GM21825 (cell line): Measurements from ENCODE around the gene CFB.
"Not testable (repeated sequence)": the region's sequence is repeated elsewhere in the genome, so short reads cannot be mapped to it uniquely, and the experiment has no call there.

Experiments used
- ATAC-seq: cut with Tn5 transposase; IDR thresholded peaks from one replicate; pipeline ENCODE4 v1.9.1; 2021; ENCODE audit warnings: mild to moderate bottlenecking, moderate library complexity; ENCODE audit not compliant: unreplicated experiment

CFB gene

DNA sequence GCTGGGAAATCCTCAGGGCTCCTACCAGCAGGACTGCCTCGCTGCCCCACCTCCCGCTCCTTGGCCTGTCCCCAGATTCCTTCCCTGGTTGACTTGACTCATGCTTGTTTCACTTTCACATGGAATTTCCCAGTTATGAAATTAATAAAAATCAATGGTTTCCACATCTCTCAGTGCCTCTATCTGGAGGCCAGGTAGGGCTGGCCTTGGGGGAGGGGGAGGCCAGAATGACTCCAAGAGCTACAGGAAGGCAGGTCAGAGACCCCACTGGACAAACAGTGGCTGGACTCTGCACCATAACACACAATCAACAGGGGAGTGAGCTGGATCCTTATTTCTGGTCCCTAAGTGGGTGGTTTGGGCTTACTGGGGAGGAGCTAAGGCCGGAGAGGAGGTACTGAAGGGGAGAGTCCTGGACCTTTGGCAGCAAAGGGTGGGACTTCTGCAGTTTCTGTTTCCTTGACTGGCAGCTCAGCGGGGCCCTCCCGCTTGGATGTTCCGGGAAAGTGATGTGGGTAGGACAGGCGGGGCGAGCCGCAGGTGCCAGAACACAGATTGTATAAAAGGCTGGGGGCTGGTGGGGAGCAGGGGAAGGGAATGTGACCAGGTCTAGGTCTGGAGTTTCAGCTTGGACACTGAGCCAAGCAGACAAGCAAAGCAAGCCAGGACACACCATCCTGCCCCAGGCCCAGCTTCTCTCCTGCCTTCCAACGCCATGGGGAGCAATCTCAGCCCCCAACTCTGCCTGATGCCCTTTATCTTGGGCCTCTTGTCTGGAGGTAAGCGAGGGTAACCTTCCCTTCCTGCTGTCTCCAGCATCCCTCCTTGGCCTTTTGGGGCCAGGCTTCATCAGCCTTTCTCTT is at the start of gene CFB:
TSS of gene CFB (plus strand) at position 589 of the 863 bp plus-strand sequence. CDS start at position 716, 127 bp downstream.
- no peak for ATAC-seq

DNA sequence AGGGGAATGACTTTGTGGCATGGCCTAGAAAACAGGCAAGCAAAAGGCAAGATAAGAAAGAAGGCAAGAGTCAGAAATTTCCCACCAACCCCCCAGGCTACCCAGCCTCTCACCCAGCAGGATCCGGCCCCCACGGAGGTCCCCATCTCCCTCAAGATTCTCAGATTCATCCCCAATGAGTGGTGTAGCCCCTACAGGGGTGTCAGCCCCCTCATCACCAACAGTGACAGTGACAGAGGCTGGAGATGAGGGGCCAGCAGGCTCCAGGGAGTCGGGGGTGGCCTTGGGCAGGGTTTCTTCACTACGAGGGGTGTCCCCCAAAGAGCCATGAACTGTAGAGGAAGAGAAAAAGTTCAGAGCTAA is 49.4 kb upstream of the CFB start:
- no peak for ATAC-seq

- ATAC-seq = no peak
Observed at GRCh38 chr6:31896856-31897611, 48.9 kb upstream of the CFB start.

DNA sequence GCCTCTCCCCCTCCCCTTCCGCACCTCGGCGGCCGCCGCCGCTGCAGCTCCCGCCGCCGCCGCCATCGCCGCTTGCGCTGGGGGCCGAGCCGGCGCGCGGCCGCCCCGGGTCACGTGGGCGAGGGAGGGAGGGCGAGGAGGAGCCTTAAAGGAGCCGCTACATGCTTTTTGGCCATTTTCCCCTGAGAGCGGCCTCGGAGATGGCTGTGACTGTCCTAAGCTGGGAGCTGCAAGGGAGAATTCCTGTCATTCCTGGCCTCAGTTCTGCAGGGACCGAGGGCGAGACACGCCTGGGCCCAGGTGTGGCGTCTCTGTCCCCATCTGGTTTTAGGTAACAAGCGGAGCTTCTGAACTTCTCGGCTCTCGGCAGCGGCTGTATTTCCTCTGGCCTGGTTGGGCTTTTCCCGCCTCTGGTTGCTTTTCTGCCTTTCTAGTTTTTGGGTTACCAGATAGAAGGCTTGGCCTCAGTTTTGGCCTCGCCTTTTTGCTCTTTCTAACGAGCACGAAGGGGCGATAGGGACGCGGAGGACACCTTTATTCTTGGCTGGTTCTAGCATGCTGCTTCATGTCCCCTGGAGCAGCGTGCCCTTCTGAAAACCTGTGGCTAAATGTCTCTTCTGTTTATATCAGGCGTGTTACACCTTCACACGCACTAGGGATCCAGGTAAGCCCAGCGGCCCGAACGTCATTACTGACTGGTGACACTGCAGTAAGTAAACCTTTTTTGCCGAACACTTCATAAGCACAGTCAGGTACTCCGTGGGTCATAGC is 48.1 kb upstream of the CFB start, which contains the start of gene EHMT2:
TSS of gene EHMT2 (minus strand) at position 87 of the 771 bp plus-strand sequence. CDS start at position 66, 21 bp downstream.
- ATAC-seq = peak; percentile 37

GRCh38 chr6:31898383-31899011 is 47.4 kb upstream of the CFB start:
- no peak for ATAC-seq

DNA sequence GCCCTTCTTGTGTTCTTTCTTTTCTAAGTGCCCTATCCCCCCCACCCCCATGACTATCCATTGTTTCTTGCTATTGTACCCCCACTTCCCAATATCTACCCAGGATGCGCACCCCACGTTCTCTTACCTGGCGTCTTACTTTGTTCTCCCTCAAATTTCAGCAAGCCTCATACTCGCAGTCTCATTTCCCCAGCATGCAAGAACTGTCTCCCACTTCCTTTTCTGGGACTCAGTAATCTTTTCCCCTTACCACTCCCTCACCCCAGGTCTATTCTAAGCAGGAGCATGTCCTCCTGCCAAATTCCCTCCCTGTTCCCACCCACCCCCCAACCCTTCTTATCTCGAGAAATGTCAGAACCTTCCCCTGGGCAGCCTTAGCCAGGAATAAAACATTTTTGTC is 46.7 kb upstream of the CFB start:
- ATAC-seq = no peak

GRCh38 chr6:31899882-31900722 is 45.8 kb upstream of the CFB start:
- no peak for ATAC-seq

- no peak for ATAC-seq
Observed at GRCh38 chr6:31900917-31901414, 44.9 kb upstream of the CFB start.

GRCh38 chr6:31901415-31901952 is 44.4 kb upstream of the CFB start:
- no peak for ATAC-seq

DNA sequence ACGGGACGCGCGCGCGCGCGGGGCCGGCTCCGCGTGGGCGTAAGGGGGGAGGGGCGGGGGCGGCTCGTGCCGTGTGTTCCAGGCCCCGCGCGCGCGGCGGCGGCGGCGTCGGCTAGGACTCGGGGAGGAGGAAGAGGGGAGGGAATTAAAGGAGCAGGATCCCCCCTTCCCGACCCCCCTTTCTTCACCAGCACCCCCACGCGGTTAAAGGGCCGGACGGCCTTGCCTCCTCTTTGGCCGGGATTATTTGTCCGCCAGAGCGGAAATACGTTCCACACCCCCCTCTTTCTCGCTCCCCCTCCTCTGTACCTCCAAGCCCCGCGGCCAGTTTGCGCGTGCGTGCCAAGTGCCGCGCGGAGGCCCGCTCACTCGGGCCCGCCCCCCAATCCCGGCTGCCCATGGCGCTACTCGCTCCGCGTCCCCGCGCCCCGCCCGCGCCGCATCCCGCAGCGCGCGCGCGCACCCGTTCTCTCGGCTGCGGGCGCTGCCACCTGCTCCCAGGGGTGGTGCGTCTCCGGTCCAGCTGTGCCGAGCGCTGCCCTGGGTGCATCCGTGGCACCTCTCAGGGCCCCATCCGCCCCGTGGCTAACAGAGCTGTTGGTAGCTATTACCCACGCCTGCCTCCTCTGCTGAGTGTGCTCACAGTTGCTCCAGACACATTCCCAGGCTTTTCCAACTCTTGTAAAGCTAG is 43.8 kb upstream of the CFB start, which contains the start of gene ZBTB12:
TSS of gene ZBTB12 (minus strand) at position 134 of the 691 bp plus-strand sequence. CDS start 781 bp downstream, outside the sequence.
- ATAC-seq = peak; percentile 46

GRCh38 chr6:31903957-31904356 is 41.9 kb upstream of the CFB start:
- no peak for ATAC-seq

- no peak for ATAC-seq
Observed at GRCh38 chr6:31905041-31905440, 40.9 kb upstream of the CFB start.

GRCh38 chr6:31906122-31906521 is 39.8 kb upstream of the CFB start:
- no peak for ATAC-seq

GRCh38 chr6:31906727-31907126 is 39.2 kb upstream of the CFB start:
- ATAC-seq = not testable (repeated sequence)

GRCh38 chr6:31907158-31907813 is 38.6 kb upstream of the CFB start:
- no peak for ATAC-seq

DNA sequence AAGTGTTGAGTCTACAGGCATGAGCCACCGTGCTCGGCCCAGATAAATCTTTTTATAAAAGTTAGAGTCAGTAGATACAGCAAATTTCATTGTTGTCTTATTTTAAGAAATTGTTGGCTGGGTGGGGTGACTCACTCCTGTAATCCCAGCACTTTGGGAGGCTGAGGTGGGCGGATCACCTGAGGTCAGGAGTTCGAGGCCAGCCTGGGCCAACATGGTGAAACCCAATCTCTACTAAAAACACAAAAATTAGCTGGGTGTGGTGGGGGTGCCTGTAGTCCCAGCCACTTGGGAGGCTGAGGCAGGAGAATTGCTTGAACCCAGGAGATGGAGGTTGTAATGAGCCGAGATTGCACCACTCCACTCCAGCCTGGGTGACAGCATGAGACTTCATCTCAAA is 37.6 kb upstream of the CFB start:
- ATAC-seq = not testable (repeated sequence)

GRCh38 chr6:31908791-31909190 is 37.1 kb upstream of the CFB start:
- peak; percentile 57 for ATAC-seq

- ATAC-seq = not testable (repeated sequence)
Observed at GRCh38 chr6:31909298-31909697, 36.6 kb upstream of the CFB start.
